ENCODE results near the gene SPART. TPM values are rescaled to one million over a fixed set of nuclear protein-coding genes. Genes with fewer than 3 reads are reported as not detected.

Gene SPART
- total RNA-seq, 5 donors from 2014 or later (not counting 1 experiment from before 2014, with no cell fraction given), result 20.2 to 33.3 (median 28.8) TPM

- ChIA-PET POLR2A (no interaction called here), CTCF (interaction anchor here in 1 of 2 donors (0.7 kb wide), 1 partner anchor 1312 kb away, joined by 3 read pairs; no protein-coding TSS in a partner anchor)
- Mint-ChIP-seq H3K27ac (no peak overlapping the region), H3K4me1 (no peaks in the 10 kb centered on the region), H3K27me3 (peaks cover 3 to 11% of the 10 kb centered on the region in 2 donors), H3K9me3 (no peaks in the 10 kb centered on the region), H3K36me3 (no peaks in the 10 kb centered on the region), H3K4me3 (no peak overlapping the region)
- WGBS (ENCODE audit: insufficient coverage), result 74% methylated on average over 2 of the region's 3 CpGs
- no peak overlapping the region for H3K27ac ChIP-seq (ENCODE audit: low read length)
- H3K4me1 ChIP-seq (ENCODE audit: control insufficient read depth in 1 of 2, extremely low read depth in 1 of 2, insufficient read depth in 2 of 2, low read length in 2 of 2), result no peaks in the 10 kb centered on the region
- no peak for ATAC-seq (replicated peaks in 1 of 4)
- no peak for DNase-seq
- no peaks in the 10 kb centered on the region for H3K36me3 ChIP-seq (ENCODE audit: control insufficient read depth in 2 of 2, extremely low read depth in 1 of 2, insufficient read depth in 1 of 2, low read length in 1 of 2)
- H3K4me3 ChIP-seq (ENCODE audit: control insufficient read depth in 1 of 2, extremely low read depth in 1 of 2, low read length in 1 of 2), result no peak overlapping the region
- no peaks in the 10 kb centered on the region for H3K9me3 ChIP-seq
- peaks cover 0 to 2% of the 10 kb centered on the region in 2 experiments for H3K27me3 ChIP-seq (replicated peaks in 1 of 2; ENCODE audit: control insufficient read depth in 2 of 2, extremely low read depth in 1 of 2, insufficient read depth in 2 of 2, low read length in 1 of 2)
Observed at GRCh38 chr13:36362914-36363313, 16.7 kb upstream of the SPART start.

- Histone ChIP-seq H3K4me3 (ENCODE audit: control insufficient read depth in 1 of 2, extremely low read depth in 1 of 2, low read length in 1 of 2) (no peak overlapping the region), H3K9me3 (no peaks in the 10 kb centered on the region), H3K36me3 (ENCODE audit: control insufficient read depth in 2 of 2, extremely low read depth in 1 of 2, insufficient read depth in 1 of 2, low read length in 1 of 2) (no peaks in the 10 kb centered on the region), H3K4me1 (ENCODE audit: control insufficient read depth in 1 of 2, extremely low read depth in 1 of 2, insufficient read depth in 2 of 2, low read length in 2 of 2) (no peaks in the 10 kb centered on the region), H3K27ac (ENCODE audit: low read length) (no peak overlapping the region), H3K27me3 (replicated peaks in 1 of 2; ENCODE audit: control insufficient read depth in 2 of 2, extremely low read depth in 1 of 2, insufficient read depth in 2 of 2, low read length in 1 of 2) (peaks cover 0 to 2% of the 10 kb centered on the region in 2 experiments)
- Mint-ChIP-seq H3K4me1 (no peaks in the 10 kb centered on the region), H3K36me3 (no peaks in the 10 kb centered on the region), H3K27ac (no peak overlapping the region), H3K27me3 (peaks cover 3 to 11% of the 10 kb centered on the region in 2 donors), H3K9me3 (no peaks in the 10 kb centered on the region), H3K4me3 (no peak overlapping the region)
- ATAC-seq (replicated peaks in 1 of 4) (no peak), DNase-seq (no peak)
- no CpG with 5 or more reads among the region's 2 CpGs for WGBS (ENCODE audit: insufficient coverage)
- ChIA-PET CTCF (no interaction called here), POLR2A (no interaction called here)
Observed at GRCh38 chr13:36362251-36362650, 16.1 kb upstream of the SPART start.

- DNase-seq, result no peak
- H3K36me3 Mint-ChIP-seq, result no peaks in the 10 kb centered on the region
- H3K27ac ChIP-seq (ENCODE audit: low read length), result no peak overlapping the region
- H3K4me1 Mint-ChIP-seq, result no peaks in the 10 kb centered on the region
- no peaks in the 10 kb centered on the region for H3K9me3 ChIP-seq
- no peak overlapping the region for H3K27ac Mint-ChIP-seq
- WGBS (ENCODE audit: insufficient coverage), result no CpG with 5 or more reads among the region's 1 CpG
- H3K27me3 Mint-ChIP-seq, result peaks cover 3 to 11% of the 10 kb centered on the region in 2 donors
- POLR2A ChIA-PET, result no interaction called here
- no peak overlapping the region for H3K4me3 Mint-ChIP-seq
- H3K27me3 ChIP-seq (replicated peaks in 1 of 2; ENCODE audit: control insufficient read depth in 2 of 2, extremely low read depth in 1 of 2, insufficient read depth in 2 of 2, low read length in 1 of 2), result peaks cover 0 to 2% of the 10 kb centered on the region in 2 experiments
- no peak overlapping the region for H3K4me3 ChIP-seq (ENCODE audit: control insufficient read depth in 1 of 2, extremely low read depth in 1 of 2, low read length in 1 of 2)
- no peaks in the 10 kb centered on the region for H3K9me3 Mint-ChIP-seq
- H3K36me3 ChIP-seq (ENCODE audit: control insufficient read depth in 2 of 2, extremely low read depth in 1 of 2, insufficient read depth in 1 of 2, low read length in 1 of 2), result no peaks in the 10 kb centered on the region
- CTCF ChIA-PET, result no interaction called here
- ATAC-seq (replicated peaks in 1 of 4), result no peak
- no peaks in the 10 kb centered on the region for H3K4me1 ChIP-seq (ENCODE audit: control insufficient read depth in 1 of 2, extremely low read depth in 1 of 2, insufficient read depth in 2 of 2, low read length in 2 of 2)
Observed at GRCh38 chr13:36360903-36361302, 14.7 kb upstream of the SPART start.

GRCh38 chr13:36359301-36359950 is 13.2 kb upstream of the SPART start:
- no peaks in the 10 kb centered on the region for H3K36me3 ChIP-seq (ENCODE audit: control insufficient read depth in 2 of 2, extremely low read depth in 1 of 2, insufficient read depth in 1 of 2, low read length in 1 of 2)
- Mint-ChIP-seq H3K4me3 (no peak overlapping the region), H3K9me3 (no peaks in the 10 kb centered on the region), H3K27me3 (peaks cover 3 to 8% of the 10 kb centered on the region in 2 donors), H3K27ac (no peak overlapping the region), H3K4me1 (no peaks in the 10 kb centered on the region), H3K36me3 (no peaks in the 10 kb centered on the region)
- no peak overlapping the region for H3K27ac ChIP-seq (ENCODE audit: low read length)
- H3K27me3 ChIP-seq (replicated peaks in 1 of 2; ENCODE audit: control insufficient read depth in 2 of 2, extremely low read depth in 1 of 2, insufficient read depth in 2 of 2, low read length in 1 of 2), result peaks cover 0 to 2% of the 10 kb centered on the region in 2 experiments
- no peaks in the 10 kb centered on the region for H3K4me1 ChIP-seq (ENCODE audit: control insufficient read depth in 1 of 2, extremely low read depth in 1 of 2, insufficient read depth in 2 of 2, low read length in 2 of 2)
- ChIA-PET CTCF (interaction anchor here in 1 of 2 donors (0.5 kb wide), 1 partner anchor 15 kb away, joined by 3 read pairs; no protein-coding TSS in a partner anchor), POLR2A (no interaction called here)
- ATAC-seq (replicated peaks in 1 of 4) (no peak), DNase-seq (no peak)
- 100% methylated on average over 1 of the region's 1 CpG for WGBS (ENCODE audit: insufficient coverage)
- no peak overlapping the region for H3K4me3 ChIP-seq (ENCODE audit: control insufficient read depth in 1 of 2, extremely low read depth in 1 of 2, low read length in 1 of 2)
- no peaks in the 10 kb centered on the region for H3K9me3 ChIP-seq

GRCh38 chr13:36358175-36358718 is 12.1 kb upstream of the SPART start:
- DNase-seq (no peak), ATAC-seq (replicated peaks in 1 of 4) (no peak)
- POLR2A ChIA-PET, result no interaction called here
- no peak overlapping the region for H3K27ac ChIP-seq (ENCODE audit: low read length)
- Mint-ChIP-seq H3K4me3 (no peak overlapping the region), H3K9me3 (no peaks in the 10 kb centered on the region), H3K36me3 (no peaks in the 10 kb centered on the region), H3K27me3 (peaks cover 2 to 3% of the 10 kb centered on the region in 2 donors), H3K4me1 (no peaks in the 10 kb centered on the region), H3K27ac (no peak overlapping the region)
- H3K4me1 ChIP-seq (ENCODE audit: control insufficient read depth in 1 of 2, extremely low read depth in 1 of 2, insufficient read depth in 2 of 2, low read length in 2 of 2), result no peaks in the 10 kb centered on the region
- peaks cover 0 to 2% of the 10 kb centered on the region in 2 experiments for H3K27me3 ChIP-seq (replicated peaks in 1 of 2; ENCODE audit: control insufficient read depth in 2 of 2, extremely low read depth in 1 of 2, insufficient read depth in 2 of 2, low read length in 1 of 2)
- CTCF ChIA-PET, result no interaction called here
- no peaks in the 10 kb centered on the region for H3K9me3 ChIP-seq
- H3K36me3 ChIP-seq (ENCODE audit: control insufficient read depth in 2 of 2, extremely low read depth in 1 of 2, insufficient read depth in 1 of 2, low read length in 1 of 2), result no peaks in the 10 kb centered on the region
- H3K4me3 ChIP-seq (ENCODE audit: control insufficient read depth in 1 of 2, extremely low read depth in 1 of 2, low read length in 1 of 2), result no peak overlapping the region
- WGBS (ENCODE audit: insufficient coverage), result no CpG with 5 or more reads among the region's 3 CpGs

GRCh38 chr13:36357692-36358091 is 11.5 kb upstream of the SPART start:
- POLR2A ChIA-PET, result no interaction called here
- no peaks in the 10 kb centered on the region for H3K36me3 Mint-ChIP-seq
- no peak overlapping the region for H3K27ac Mint-ChIP-seq
- WGBS (ENCODE audit: insufficient coverage), result 60% methylated on average over 1 of the region's 3 CpGs
- DNase-seq (no peak), ATAC-seq (replicated peaks in 1 of 4) (no peak)
- no peaks in the 10 kb centered on the region for H3K36me3 ChIP-seq (ENCODE audit: control insufficient read depth in 2 of 2, extremely low read depth in 1 of 2, insufficient read depth in 1 of 2, low read length in 1 of 2)
- H3K27me3 ChIP-seq (replicated peaks in 1 of 2; ENCODE audit: control insufficient read depth in 2 of 2, extremely low read depth in 1 of 2, insufficient read depth in 2 of 2, low read length in 1 of 2), result peaks cover 0 to 2% of the 10 kb centered on the region in 2 experiments
- peaks cover 1 to 3% of the 10 kb centered on the region in 2 donors for H3K27me3 Mint-ChIP-seq
- H3K27ac ChIP-seq (ENCODE audit: low read length), result no peak overlapping the region
- H3K4me3 ChIP-seq (ENCODE audit: control insufficient read depth in 1 of 2, extremely low read depth in 1 of 2, low read length in 1 of 2), result no peak overlapping the region
- no peaks in the 10 kb centered on the region for H3K4me1 ChIP-seq (ENCODE audit: control insufficient read depth in 1 of 2, extremely low read depth in 1 of 2, insufficient read depth in 2 of 2, low read length in 2 of 2)
- CTCF ChIA-PET, result no interaction called here
- H3K4me1 Mint-ChIP-seq, result no peaks in the 10 kb centered on the region
- H3K9me3 ChIP-seq, result no peaks in the 10 kb centered on the region
- H3K4me3 Mint-ChIP-seq, result no peak overlapping the region
- H3K9me3 Mint-ChIP-seq, result no peaks in the 10 kb centered on the region
